GM23338 (cell line): ENCODE data around the gene MAP4K4. TPM values are rescaled to one million over a fixed set of nuclear protein-coding genes. Genes with fewer than 3 reads are reported as not detected.

Experiments used
- ATAC-seq: fragments of 200-7000 bp; cut with Tn5 transposase; 3 replicates; pipeline ENCODE4 v1.9.1; 2020
- DNase-seq: peaks from one replicate; pipeline ENCODE4 v3.0.0-alpha.2; 2015; ENCODE audit warnings: low spot score
- H2AFZ ChIP-seq: fragments of 200-600 bp; sonication (generic); 2 replicates; pipeline ENCODE4 v1.8.0; 2016; ENCODE audit warnings: antibody characterized with exemption, mild to moderate bottlenecking, moderate library complexity
- H3F3A ChIP-seq: fragments of 200-600 bp; sonication (generic); replicated peaks from 2 replicates; pipeline ENCODE4 v1.8.0; 2017; ENCODE audit warnings: antibody characterized with exemption, mixed run types, low read depth
- H3K27ac ChIP-seq: fragments of 200-600 bp; sonication (generic); 2 replicates; pipeline ENCODE4 v1.6.1; 2016; ENCODE audit warnings: low read depth
- H3K27me3 ChIP-seq: fragments of 200-600 bp; sonication (generic); 2 replicates; pipeline ENCODE4 v1.8.0; 2016; ENCODE audit warnings: mild to moderate bottlenecking, mixed run types, moderate library complexity; ENCODE audit not compliant: insufficient read depth
- H3K36me3 ChIP-seq: fragments of 200-600 bp; sonication (generic); 2 replicates; pipeline ENCODE4 v1.8.0; 2016; ENCODE audit warnings: mild to moderate bottlenecking; ENCODE audit not compliant: insufficient read depth
- H3K4me1 ChIP-seq: fragments of 200-600 bp; sonication (generic); 2 replicates; pipeline ENCODE4 v1.8.0; 2016; ENCODE audit warnings: mild to moderate bottlenecking, moderate library complexity; ENCODE audit not compliant: insufficient read depth
- H3K4me2 ChIP-seq: fragments of 200-600 bp; sonication (generic); 2 replicates; pipeline ENCODE4 v1.7.1; 2017; ENCODE audit warnings: mixed run types
- H3K4me3 ChIP-seq: fragments of 200-600 bp; sonication (generic); 2 replicates; pipeline ENCODE4 v1.6.1; 2016; ENCODE audit warnings: mixed run types
- H3K79me2 ChIP-seq: fragments of 200-600 bp; sonication (generic); replicated peaks from 2 replicates; pipeline ENCODE4 v1.8.0; 2017; ENCODE audit warnings: mild to moderate bottlenecking; ENCODE audit not compliant: insufficient read depth
- H3K9me2 ChIP-seq: fragments of 200-600 bp; sonication (generic); 2 replicates; pipeline ENCODE4 v1.8.0; 2017; ENCODE audit not compliant: insufficient read depth
- H4K20me1 ChIP-seq: fragments of 200-600 bp; sonication (generic); replicated peaks from 2 replicates; pipeline ENCODE4 v1.8.0; 2017; ENCODE audit warnings: mild to moderate bottlenecking; ENCODE audit not compliant: insufficient read depth
- H3K27ac Mint-ChIP-seq: 2 replicates; pipeline ENCODE4 v1.8.0; 2020; ENCODE audit warnings: inconsistent platforms, mild to moderate bottlenecking, moderate library complexity, mixed read lengths
- H3K27me3 Mint-ChIP-seq: 3 replicates; pipeline ENCODE4 v1.8.0; 2022; ENCODE audit warnings: low read depth, mild to moderate bottlenecking, moderate library complexity, mixed read lengths, inconsistent platforms; ENCODE audit not compliant: insufficient read depth, poor library complexity
- H3K36me3 Mint-ChIP-seq: 3 replicates; pipeline ENCODE4 v1.8.0; 2021; ENCODE audit warnings: low read depth, mild to moderate bottlenecking, inconsistent platforms, moderate library complexity, mixed read lengths
- H3K4me1 Mint-ChIP-seq: 3 replicates; pipeline ENCODE4 v1.8.0; 2020; ENCODE audit warnings: mild to moderate bottlenecking, inconsistent platforms, mixed read lengths
- H3K4me3 Mint-ChIP-seq: 3 replicates; pipeline ENCODE4 v1.8.0; 2021; ENCODE audit warnings: moderate library complexity, mild to moderate bottlenecking, inconsistent platforms, mixed read lengths
- H3K9me3 Mint-ChIP-seq: 3 replicates; pipeline ENCODE4 v1.8.0; 2020; ENCODE audit warnings: moderate library complexity, mild to moderate bottlenecking, inconsistent platforms, mixed read lengths
- EZH2phosphoT487 ChIP-seq: fragments of 200-600 bp; sonication (generic); IDR thresholded peaks from one replicate; pipeline ENCODE4 v1.8.1; 2018; ENCODE audit warnings: antibody characterized with exemption; ENCODE audit not compliant: unreplicated experiment
- polyA plus RNA-seq: library from polyadenylated mRNA; unstranded; fragments of >200 nt; fragmentation: Nextera tagmentation; extraction: Ambion mirVana; gene quantifications from 2 replicates; pipeline ENCODE4 v1.2.1, GENCODE V29; 2016
- total RNA-seq: library from RNA; depleted of rRNA; stranded (reverse); fragments of >200 nt; shearing (Covaris generic); gene quantifications from 2 replicates; pipeline ENCODE4 v1.2.3, GENCODE V29; 2014
- TF ChIP-seq, protein P1 (sequence below): fragments of 250-450 bp; sonication (Bioruptor Pico); IDR thresholded peaks from 2 replicates; pipeline ENCODE4 v1.5.0; 2020; ENCODE audit warnings: mild to moderate bottlenecking, moderate library complexity
- TF ChIP-seq, protein P2 (sequence below), 2 experiments: fragments of 200-600 bp in 1 of 2; sonication (generic) in 1 of 2; conservative IDR thresholded peaks; 2 replicates each; pipeline versions ENCODE4 v1.5.1 to v1.6.1; 2016 to 2017; ENCODE audit warnings: antibody characterized with exemption in 2 of 2, low read depth in 2 of 2, mild to moderate bottlenecking in 2 of 2, moderate library complexity in 1 of 2

MAP4K4 gene
- total and polyA plus RNA-seq, 2 experiments from 2014 or later, result 34.6 to 99.2 TPM

DNA sequence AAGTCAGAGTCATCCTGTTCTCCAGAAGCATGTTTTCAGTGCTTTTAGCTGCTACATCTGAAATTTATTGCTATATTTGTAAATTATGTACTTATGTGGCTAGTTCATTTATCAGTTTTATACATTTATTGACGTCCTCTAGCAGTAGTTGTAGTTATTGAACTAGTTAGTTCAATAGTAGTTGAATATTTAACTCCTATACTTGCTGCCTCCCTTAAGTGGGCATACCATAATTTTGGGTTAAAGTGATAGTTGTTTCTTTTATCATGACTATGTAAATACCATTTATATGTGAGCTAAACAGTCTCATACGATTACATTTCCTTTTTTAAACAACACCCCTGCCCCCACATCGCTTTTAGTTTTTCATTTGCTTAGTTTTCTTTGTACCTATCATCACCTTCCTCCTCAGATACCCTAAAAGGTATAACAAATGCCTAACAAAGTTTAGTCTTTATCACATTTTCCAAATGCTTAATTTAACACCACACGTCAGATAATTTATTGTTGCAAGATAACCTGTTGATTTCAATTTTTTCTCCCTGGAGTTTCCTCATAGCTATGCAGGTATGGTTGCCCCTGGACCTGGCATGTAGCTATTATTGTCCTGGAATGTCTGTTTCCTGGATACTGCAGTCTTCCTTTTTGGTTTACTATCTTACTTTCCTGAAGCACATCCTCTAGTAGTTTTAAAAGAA, 8.8 kb downstream of the MAP4K4 start (continued):
- TF ChIP-seq, protein P1, sequence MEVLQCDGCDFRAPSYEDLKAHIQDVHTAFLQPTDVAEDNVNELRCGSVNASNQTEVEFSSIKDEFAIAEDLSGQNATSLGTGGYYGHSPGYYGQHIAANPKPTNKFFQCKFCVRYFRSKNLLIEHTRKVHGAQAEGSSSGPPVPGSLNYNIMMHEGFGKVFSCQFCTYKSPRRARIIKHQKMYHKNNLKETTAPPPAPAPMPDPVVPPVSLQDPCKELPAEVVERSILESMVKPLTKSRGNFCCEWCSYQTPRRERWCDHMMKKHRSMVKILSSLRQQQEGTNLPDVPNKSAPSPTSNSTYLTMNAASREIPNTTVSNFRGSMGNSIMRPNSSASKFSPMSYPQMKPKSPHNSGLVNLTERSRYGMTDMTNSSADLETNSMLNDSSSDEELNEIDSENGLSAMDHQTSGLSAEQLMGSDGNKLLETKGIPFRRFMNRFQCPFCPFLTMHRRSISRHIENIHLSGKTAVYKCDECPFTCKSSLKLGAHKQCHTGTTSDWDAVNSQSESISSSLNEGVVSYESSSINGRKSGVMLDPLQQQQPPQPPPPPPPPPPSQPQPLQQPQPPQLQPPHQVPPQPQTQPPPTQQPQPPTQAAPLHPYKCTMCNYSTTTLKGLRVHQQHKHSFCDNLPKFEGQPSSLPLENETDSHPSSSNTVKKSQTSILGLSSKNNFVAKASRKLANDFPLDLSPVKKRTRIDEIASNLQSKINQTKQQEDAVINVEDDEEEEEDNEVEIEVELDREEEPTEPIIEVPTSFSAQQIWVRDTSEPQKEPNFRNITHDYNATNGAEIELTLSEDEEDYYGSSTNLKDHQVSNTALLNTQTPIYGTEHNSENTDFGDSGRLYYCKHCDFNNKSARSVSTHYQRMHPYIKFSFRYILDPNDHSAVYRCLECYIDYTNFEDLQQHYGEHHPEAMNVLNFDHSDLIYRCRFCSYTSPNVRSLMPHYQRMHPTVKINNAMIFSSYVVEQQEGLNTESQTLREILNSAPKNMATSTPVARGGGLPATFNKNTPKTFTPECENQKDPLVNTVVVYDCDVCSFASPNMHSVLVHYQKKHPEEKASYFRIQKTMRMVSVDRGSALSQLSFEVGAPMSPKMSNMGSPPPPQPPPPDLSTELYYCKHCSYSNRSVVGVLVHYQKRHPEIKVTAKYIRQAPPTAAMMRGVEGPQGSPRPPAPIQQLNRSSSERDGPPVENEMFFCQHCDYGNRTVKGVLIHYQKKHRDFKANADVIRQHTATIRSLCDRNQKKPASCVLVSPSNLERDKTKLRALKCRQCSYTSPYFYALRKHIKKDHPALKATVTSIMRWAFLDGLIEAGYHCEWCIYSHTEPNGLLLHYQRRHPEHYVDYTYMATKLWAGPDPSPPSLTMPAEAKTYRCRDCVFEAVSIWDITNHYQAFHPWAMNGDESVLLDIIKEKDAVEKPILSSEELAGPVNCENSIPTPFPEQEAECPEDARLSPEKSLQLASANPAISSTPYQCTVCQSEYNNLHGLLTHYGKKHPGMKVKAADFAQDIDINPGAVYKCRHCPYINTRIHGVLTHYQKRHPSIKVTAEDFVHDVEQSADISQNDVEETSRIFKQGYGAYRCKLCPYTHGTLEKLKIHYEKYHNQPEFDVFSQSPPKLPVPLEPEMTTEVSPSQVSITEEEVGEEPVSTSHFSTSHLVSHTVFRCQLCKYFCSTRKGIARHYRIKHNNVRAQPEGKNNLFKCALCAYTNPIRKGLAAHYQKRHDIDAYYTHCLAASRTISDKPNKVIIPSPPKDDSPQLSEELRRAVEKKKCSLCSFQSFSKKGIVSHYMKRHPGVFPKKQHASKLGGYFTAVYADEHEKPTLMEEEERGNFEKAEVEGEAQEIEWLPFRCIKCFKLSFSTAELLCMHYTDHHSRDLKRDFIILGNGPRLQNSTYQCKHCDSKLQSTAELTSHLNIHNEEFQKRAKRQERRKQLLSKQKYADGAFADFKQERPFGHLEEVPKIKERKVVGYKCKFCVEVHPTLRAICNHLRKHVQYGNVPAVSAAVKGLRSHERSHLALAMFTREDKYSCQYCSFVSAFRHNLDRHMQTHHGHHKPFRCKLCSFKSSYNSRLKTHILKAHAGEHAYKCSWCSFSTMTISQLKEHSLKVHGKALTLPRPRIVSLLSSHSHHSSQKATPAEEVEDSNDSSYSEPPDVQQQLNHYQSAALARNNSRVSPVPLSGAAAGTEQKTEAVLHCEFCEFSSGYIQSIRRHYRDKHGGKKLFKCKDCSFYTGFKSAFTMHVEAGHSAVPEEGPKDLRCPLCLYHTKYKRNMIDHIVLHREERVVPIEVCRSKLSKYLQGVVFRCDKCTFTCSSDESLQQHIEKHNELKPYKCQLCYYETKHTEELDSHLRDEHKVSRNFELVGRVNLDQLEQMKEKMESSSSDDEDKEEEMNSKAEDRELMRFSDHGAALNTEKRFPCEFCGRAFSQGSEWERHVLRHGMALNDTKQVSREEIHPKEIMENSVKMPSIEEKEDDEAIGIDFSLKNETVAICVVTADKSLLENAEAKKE (CRISPR knock-in tag), result no peak

DNA sequence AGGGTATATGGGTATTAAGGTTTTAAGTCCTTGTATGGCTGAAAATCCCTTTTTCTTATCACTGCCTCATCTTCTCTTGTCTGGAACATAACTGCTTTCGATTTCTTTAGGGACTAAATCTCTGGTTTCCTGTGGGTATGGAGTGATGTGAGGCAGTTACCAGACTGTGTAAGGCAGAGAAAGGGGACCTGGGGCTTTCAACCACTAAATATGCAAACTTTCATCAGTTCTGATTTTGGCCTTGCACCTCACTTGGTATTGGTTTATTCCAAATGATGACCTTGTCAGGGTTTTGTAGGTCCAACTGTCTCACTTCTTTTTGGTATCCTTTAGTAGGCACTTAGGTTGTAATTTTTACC, 9.3 kb downstream of the MAP4K4 start:
- H2AFZ ChIP-seq, result no peak overlapping the region
- no peaks in the 10 kb centered on the region for H3K36me3 ChIP-seq
- ATAC-seq (no peak), DNase-seq (no peak)
- H3K27ac ChIP-seq, result no peak overlapping the region
- peaks cover 24% of the 10 kb centered on the region for H3K36me3 Mint-ChIP-seq
- H3K4me3 Mint-ChIP-seq, result no peak overlapping the region
- peaks cover 62% of the 10 kb centered on the region for H3K4me1 Mint-ChIP-seq
- peaks cover 40% of the 10 kb centered on the region for H4K20me1 ChIP-seq
- peaks cover 4% of the 10 kb centered on the region for H3K27me3 Mint-ChIP-seq
- no peaks in the 10 kb centered on the region for H3K27me3 ChIP-seq
- peaks cover 38% of the 10 kb centered on the region for H3K4me1 ChIP-seq
- H3K4me2 ChIP-seq, result no peak overlapping the region
- peaks cover 99% of the 10 kb centered on the region for H3K79me2 ChIP-seq
- H3K4me3 ChIP-seq, result no peak overlapping the region
- H3K9me2 ChIP-seq, result no peaks in the 10 kb centered on the region
- no peaks in the 10 kb centered on the region for H3F3A ChIP-seq
- no peak for TF ChIP-seq EZH2phosphoT487
- no peak overlapping the region for H3K27ac Mint-ChIP-seq
- H3K9me3 Mint-ChIP-seq, result no peaks in the 10 kb centered on the region

DNA sequence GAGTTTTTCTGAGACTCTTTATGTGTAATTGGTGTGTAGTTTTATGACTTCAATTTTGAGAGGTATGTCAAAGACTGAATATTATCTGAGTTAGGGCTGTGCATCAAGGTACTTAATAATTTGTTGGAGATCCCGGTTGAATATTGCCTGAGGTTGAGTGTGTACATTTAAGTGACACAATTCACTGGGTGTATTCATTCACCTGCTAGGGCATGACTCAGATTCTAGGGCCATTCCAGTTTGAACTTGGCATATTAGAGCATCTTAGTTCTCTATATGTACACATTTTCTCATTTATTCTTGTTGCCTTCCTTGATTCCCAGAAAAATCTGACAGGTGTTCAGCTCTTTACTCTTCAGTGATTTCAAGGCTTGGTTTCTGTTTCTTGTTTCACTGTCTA, 12.5 kb downstream of the MAP4K4 start:
- no peaks in the 10 kb centered on the region for H3K9me3 Mint-ChIP-seq
- no peak overlapping the region for H3K4me2 ChIP-seq
- H3K4me1 ChIP-seq, result peaks cover 41% of the 10 kb centered on the region
- no peak for DNase-seq
- peaks cover 7% of the 10 kb centered on the region; the same call in 2 of the 3 replicates for H3K36me3 Mint-ChIP-seq
- peak overlapping the region; percentile 51; the same call in 1 of the 2 replicates for H3K27ac ChIP-seq
- peaks cover 51% of the 10 kb centered on the region for H3K4me1 Mint-ChIP-seq
- H2AFZ ChIP-seq, result no peak overlapping the region
- no peaks in the 10 kb centered on the region for H3K27me3 ChIP-seq
- H3F3A ChIP-seq, result no peaks in the 10 kb centered on the region
- peaks cover 2% of the 10 kb centered on the region for H3K27me3 Mint-ChIP-seq
- ATAC-seq, result no peak
- H3K9me2 ChIP-seq, result no peaks in the 10 kb centered on the region
- H3K36me3 ChIP-seq, result no peaks in the 10 kb centered on the region
- no peak overlapping the region for H3K27ac Mint-ChIP-seq
- H3K4me3 Mint-ChIP-seq, result no peak overlapping the region
- H3K79me2 ChIP-seq, result peaks cover 100% of the 10 kb centered on the region
- peaks cover 44% of the 10 kb centered on the region for H4K20me1 ChIP-seq
- no peak overlapping the region for H3K4me3 ChIP-seq
- TF ChIP-seq, protein P2, sequence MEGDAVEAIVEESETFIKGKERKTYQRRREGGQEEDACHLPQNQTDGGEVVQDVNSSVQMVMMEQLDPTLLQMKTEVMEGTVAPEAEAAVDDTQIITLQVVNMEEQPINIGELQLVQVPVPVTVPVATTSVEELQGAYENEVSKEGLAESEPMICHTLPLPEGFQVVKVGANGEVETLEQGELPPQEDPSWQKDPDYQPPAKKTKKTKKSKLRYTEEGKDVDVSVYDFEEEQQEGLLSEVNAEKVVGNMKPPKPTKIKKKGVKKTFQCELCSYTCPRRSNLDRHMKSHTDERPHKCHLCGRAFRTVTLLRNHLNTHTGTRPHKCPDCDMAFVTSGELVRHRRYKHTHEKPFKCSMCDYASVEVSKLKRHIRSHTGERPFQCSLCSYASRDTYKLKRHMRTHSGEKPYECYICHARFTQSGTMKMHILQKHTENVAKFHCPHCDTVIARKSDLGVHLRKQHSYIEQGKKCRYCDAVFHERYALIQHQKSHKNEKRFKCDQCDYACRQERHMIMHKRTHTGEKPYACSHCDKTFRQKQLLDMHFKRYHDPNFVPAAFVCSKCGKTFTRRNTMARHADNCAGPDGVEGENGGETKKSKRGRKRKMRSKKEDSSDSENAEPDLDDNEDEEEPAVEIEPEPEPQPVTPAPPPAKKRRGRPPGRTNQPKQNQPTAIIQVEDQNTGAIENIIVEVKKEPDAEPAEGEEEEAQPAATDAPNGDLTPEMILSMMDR (conservative IDR thresholded peaks at IDR 0.05; ENCODE audit: low read depth in 2 of 2), result no peak
